HG03175 (cell line): ENCODE measurements around the gene EPS8L2.

ENCODE experiments used
- ATAC-seq: cut with Tn5 transposase; IDR thresholded peaks from one replicate; pipeline ENCODE4 v1.9.1; 2021; ENCODE audit warnings: mild to moderate bottlenecking, moderate library complexity; ENCODE audit not compliant: unreplicated experiment

The EPS8L2 gene

GRCh38 chr11:773425-773824 is 67.4 kb downstream of the EPS8L2 start:
- no peak for ATAC-seq

- ATAC-seq, result no peak
Observed at GRCh38 chr11:773830-774229, 67.8 kb downstream of the EPS8L2 start.

GRCh38 chr11:774873-775592 is 69.0 kb downstream of the EPS8L2 start:
- ATAC-seq, result no peak

GRCh38 chr11:776263-776560 is 70.2 kb downstream of the EPS8L2 start:
- ATAC-seq, result no peak

GRCh38 chr11:776561-777287 is 70.7 kb downstream of the EPS8L2 start:
- ATAC-seq, result peak; percentile 30
